Activated naive CD8-positive, alpha-beta T cell treated with anti-CD3 and anti-CD28 coated beads, Interleukin-2, amount 50 U/mL, for 24 hours (primary cell): ENCODE data around the gene CCPG1.
"Not testable (repeated sequence)": the region's sequence is repeated elsewhere in the genome, so short reads cannot be mapped to it uniquely, and the experiment has no call there.

Experiments
- ATAC-seq: fragments of 150-1000 bp; cut with Tn5 transposase; one replicate; pipeline ENCODE4 v1.10.0; 2021
- DNase-seq: peaks from one replicate; pipeline ENCODE4 v3.0.0; 2021
- H3K27ac Mint-ChIP-seq: one replicate; pipeline ENCODE4 v1.8.0; 2021; ENCODE audit warnings: mild to moderate bottlenecking, mixed read lengths
- H3K27me3 Mint-ChIP-seq: one replicate; pipeline ENCODE4 v1.8.0; 2021; ENCODE audit warnings: mixed read lengths
- H3K36me3 Mint-ChIP-seq: one replicate; pipeline ENCODE4 v1.8.0; 2021; ENCODE audit warnings: low read depth, mixed read lengths
- H3K4me1 Mint-ChIP-seq: one replicate; pipeline ENCODE4 v1.8.0; 2021; ENCODE audit warnings: mixed read lengths
- H3K4me3 Mint-ChIP-seq: one replicate; pipeline ENCODE4 v1.8.0; 2021; ENCODE audit warnings: mild to moderate bottlenecking, moderate library complexity, mixed read lengths
- H3K9me3 Mint-ChIP-seq: one replicate; pipeline ENCODE4 v1.8.0; 2021; ENCODE audit warnings: mixed read lengths

The CCPG1 gene, protein sequence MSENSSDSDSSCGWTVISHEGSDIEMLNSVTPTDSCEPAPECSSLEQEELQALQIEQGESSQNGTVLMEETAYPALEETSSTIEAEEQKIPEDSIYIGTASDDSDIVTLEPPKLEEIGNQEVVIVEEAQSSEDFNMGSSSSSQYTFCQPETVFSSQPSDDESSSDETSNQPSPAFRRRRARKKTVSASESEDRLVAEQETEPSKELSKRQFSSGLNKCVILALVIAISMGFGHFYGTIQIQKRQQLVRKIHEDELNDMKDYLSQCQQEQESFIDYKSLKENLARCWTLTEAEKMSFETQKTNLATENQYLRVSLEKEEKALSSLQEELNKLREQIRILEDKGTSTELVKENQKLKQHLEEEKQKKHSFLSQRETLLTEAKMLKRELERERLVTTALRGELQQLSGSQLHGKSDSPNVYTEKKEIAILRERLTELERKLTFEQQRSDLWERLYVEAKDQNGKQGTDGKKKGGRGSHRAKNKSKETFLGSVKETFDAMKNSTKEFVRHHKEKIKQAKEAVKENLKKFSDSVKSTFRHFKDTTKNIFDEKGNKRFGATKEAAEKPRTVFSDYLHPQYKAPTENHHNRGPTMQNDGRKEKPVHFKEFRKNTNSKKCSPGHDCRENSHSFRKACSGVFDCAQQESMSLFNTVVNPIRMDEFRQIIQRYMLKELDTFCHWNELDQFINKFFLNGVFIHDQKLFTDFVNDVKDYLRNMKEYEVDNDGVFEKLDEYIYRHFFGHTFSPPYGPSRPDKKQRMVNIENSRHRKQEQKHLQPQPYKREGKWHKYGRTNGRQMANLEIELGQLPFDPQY

DNA sequence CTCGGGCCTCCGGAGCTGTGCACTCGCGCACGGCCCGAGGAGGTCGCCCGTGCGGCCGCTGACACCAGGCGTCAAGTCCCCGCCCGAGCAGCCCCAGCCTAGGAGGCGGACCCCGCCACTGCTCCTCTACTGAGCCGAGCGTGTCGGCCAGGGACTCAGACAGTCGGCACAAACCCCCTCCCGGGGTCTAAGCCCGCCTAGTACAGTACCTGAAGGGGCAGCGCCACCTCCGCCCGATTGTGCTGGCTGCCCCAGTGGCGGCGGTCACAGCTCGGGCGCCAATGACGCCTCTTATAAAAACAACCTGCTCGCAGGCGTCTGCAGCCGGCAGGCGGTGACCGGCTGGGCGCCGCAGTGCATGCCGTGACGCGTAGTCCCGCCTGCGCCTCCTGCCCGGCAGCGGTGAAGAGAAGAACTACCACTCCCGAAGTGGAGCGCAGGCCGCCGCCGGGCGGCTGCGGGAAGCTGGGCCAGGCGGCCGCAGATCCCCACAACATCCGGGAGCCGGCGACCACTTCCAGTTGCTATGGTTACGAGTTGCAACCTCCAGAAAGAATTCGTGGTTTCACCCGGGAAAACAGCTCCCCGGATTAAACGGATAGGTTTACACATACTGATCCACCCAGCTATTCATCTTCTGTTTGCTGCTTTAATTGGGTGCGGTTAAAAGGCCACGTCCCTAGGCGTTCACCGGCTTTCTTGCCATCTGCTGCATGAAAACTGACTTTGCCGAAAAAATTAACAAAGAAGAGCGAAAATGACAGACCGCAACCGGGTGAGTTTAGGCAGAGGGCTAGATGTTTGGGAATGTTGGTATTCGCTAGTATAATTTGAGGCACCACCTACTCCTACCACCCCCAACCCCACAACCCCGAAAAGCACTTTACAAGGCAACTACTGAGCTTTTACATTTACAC is at the start of gene CCPG1, which contains the start of gene PIERCE2:
Gene CCPG1 (minus strand): TSS at position 348 of the 917 bp plus-strand sequence. CDS start 18,935 bp downstream, outside the sequence.
Gene PIERCE2 (plus strand): TSS at position 484 of the 917 bp plus-strand sequence. CDS start 274 bp downstream, at position 758.
- peak; percentile 96 for ATAC-seq
- peak within 1 kb of the TSS; percentile 88 for H3K27ac Mint-ChIP-seq
- no peaks in the 10 kb centered on the region for H3K27me3 Mint-ChIP-seq
- H3K4me1 Mint-ChIP-seq, result peaks cover 34% of the 10 kb centered on the region
- peak within 1 kb of the TSS; percentile 84 for H3K4me3 Mint-ChIP-seq
- H3K9me3 Mint-ChIP-seq, result no peaks in the 10 kb centered on the region
- DNase-seq, result peak; percentile 88
- H3K36me3 Mint-ChIP-seq, result no peaks in the 10 kb centered on the region

DNA sequence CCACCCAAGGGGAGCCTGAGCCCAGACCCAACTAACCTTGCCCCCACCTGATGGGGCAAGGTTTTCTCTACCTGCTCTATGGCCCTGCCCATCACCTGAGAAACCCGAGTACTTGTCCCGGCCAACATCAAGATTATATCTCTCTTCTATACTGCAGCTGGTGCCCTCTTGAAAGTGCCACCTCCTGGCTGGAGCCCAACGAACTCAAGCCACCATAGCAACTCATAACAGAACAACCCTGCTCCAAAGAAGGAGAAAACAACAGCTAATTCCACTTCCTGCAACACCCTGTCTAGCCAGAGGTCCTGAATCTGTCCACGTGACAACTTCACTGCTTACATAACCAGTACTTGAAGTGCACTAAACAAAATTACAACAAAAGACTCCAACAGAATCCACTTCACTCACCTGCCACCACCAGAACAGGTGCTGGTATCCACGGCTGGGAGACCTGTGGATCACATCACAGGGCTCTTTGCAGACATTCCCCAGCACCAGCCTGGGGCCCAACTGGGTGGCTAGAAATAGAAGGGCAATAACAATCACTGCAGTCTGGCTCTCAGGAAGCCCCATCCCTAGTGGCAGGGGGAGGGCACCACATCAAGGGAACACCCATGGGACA is 49.4 kb upstream of the CCPG1 start:
- peaks cover 12% of the 10 kb centered on the region for H3K9me3 Mint-ChIP-seq
- H3K27ac Mint-ChIP-seq, result no peak overlapping the region
- H3K36me3 Mint-ChIP-seq, result peaks cover 3% of the 10 kb centered on the region
- DNase-seq (no peak), ATAC-seq (no peak)
- peaks cover 2% of the 10 kb centered on the region for H3K27me3 Mint-ChIP-seq
- H3K4me1 Mint-ChIP-seq, result no peaks in the 10 kb centered on the region
- no peak overlapping the region for H3K4me3 Mint-ChIP-seq

DNA sequence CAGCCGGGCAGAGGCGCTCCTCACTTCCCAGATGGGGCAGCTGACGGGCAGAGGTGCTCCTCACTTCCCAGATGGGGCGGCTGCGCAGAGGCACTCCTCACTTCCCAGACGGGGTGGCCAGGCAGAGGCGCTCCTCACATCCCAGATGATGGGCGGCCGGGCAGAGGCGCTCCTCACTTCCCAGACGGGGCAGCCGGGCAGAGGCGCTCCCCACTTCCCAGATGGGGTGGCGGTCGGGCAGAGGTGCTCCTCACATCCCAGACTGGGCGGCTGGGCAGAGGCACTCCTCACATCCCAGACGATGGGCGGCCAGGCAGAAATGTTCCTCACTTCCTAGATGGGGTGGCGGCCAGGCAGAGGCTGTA is 38.9 kb upstream of the CCPG1 start:
- H3K4me1 Mint-ChIP-seq, ATAC-seq, H3K27me3 Mint-ChIP-seq, H3K4me3 Mint-ChIP-seq, DNase-seq, H3K27ac Mint-ChIP-seq, H3K36me3 Mint-ChIP-seq, H3K9me3 Mint-ChIP-seq: not testable (repeated sequence)

DNA sequence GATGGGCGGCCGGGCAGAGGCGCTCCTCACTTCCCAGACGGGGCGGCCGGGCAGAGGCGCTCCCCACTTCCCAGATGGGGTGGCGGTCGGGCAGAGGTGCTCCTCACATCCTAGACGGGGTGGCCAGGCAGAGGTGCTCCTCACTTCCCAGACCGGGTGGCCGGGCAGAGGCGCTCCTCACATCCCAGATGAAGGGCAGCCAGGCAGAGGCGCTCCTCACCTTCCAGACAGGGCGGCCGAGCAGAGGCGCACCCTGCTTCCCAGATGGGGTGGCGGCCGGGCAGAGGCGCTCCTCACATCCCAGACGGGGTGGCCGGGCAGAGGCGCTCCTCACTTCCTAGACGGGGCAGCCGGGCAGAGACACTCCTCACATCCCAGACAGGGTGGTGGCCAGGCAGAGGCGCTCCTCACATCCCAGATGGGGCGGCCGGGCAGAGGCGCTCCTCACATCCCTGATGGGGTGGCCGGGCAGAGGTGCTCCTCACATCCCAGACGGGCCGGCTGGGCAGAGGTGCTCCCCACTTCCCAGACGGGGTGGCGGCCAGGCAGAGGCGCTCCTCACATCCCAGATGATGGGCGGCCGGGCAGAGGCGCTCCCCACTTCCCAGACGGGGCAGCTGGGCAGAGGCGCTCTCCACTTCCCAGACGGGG is 38.3 kb upstream of the CCPG1 start:
- H3K4me3 Mint-ChIP-seq, H3K4me1 Mint-ChIP-seq, DNase-seq, ATAC-seq, H3K27me3 Mint-ChIP-seq, H3K27ac Mint-ChIP-seq, H3K36me3 Mint-ChIP-seq, H3K9me3 Mint-ChIP-seq: not testable (repeated sequence)

DNA sequence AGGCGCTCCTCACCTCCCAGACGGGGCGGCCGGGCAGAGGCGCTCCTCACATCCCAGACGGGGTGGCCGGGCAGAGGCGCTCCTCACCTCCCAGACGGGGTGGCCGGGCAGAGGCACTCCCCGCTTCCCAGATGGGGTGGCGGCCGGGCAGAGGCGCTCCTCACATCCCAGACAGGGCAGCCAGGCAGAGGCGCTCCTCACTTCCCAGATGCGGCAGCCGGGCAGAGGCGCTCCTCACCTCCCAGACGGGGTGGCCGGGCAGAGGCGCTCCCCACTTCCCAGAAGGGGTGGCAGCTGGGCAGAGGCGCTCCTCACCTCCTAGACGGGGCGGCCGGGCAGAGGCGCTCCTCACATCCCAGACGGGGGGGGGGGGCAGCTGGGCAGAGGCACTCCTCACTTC is 37.8 kb upstream of the CCPG1 start:
- H3K27ac Mint-ChIP-seq, H3K4me1 Mint-ChIP-seq, H3K27me3 Mint-ChIP-seq, ATAC-seq, DNase-seq, H3K4me3 Mint-ChIP-seq, H3K36me3 Mint-ChIP-seq, H3K9me3 Mint-ChIP-seq: not testable (repeated sequence)

DNA sequence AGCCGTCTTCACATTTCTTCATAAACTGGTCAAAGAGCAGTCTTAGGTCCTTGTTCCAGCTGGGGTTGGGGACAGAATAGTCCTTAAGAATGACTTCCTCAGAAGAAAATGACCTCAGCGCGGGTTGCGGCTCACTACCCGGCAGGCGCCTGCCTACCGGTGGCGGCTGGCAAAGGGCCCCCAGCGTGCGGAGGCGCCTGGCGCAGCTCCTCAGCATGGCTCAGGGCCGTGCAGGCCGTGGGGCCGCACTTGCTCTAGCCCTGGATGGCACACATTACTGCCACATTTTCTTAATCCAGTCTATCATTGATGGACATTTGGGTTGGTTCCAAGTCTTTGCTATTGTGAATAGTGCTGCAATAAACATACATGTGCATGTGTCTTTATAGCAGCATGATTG is 35.0 kb upstream of the CCPG1 start:
- not testable (repeated sequence) for H3K36me3 Mint-ChIP-seq, ATAC-seq, DNase-seq, H3K4me3 Mint-ChIP-seq, H3K27me3 Mint-ChIP-seq, H3K9me3 Mint-ChIP-seq, H3K27ac Mint-ChIP-seq, H3K4me1 Mint-ChIP-seq

DNA sequence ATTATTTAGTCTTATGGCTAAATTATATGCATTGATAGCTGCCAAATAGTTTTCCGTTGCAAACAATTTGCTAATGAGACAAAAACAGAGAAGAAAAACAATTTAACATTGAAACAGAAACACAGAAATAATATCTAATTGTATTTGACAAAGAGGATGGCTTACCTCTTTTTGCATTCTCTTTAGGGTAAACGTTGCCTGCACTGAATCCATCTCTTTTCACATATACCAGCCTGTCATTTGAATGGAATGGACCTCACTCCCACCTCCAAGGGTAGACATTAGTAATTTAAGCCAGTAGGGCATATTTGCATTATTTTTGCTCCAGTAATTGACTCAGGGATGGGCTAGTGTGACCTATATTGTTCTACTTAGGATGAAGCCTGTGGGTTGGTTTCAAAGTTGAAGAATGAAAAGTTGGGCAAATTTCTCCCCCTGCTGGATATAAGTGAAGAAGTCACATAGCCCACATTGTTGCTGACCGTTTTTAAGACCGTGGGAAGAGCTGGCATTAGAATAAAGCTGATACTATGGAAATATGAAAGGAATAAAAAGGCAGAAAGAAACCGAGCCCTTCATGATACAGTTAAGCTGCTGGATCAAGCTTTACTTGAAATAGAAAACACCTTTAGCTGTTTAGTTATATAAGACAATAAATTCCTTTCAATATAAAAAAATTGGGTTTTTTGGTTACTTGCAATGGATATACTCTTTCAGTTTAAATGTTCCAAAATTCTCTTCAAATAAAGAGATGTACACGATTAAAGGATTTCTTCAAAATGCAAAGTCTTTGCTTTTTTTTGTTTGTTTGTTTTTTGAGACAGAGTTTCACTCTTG is 27.0 kb upstream of the CCPG1 start:
- DNase-seq (no peak), ATAC-seq (no peak)
- Mint-ChIP-seq H3K36me3 (no peaks in the 10 kb centered on the region), H3K9me3 (no peaks in the 10 kb centered on the region), H3K4me1 (peaks cover 1% of the 10 kb centered on the region), H3K4me3 (no peak overlapping the region), H3K27me3 (no peaks in the 10 kb centered on the region), H3K27ac (no peak overlapping the region)

DNA sequence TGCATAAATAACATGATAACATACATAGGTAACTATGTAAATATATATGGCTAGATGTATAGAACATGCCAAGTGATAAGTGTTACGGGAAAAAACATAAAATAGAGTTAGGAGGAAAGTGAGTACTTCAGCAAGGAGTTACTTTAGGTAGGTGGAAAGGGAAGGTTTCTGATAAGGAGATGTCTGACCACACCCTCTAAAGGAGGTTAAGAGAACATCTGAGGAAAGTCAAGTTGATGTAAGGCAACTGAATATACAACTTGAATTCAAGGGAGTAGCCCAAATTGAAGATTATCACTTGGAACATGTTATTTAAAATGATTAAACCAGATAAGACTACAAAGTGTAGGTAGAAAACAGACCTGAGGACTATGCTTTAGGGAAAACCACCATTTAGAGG is 13.9 kb upstream of the CCPG1 start:
- ATAC-seq, result no peak
- Mint-ChIP-seq H3K4me1 (no peaks in the 10 kb centered on the region), H3K27ac (no peak overlapping the region), H3K9me3 (no peaks in the 10 kb centered on the region), H3K36me3 (no peaks in the 10 kb centered on the region), H3K27me3 (no peaks in the 10 kb centered on the region), H3K4me3 (no peak overlapping the region)
- DNase-seq, result no peak

DNA sequence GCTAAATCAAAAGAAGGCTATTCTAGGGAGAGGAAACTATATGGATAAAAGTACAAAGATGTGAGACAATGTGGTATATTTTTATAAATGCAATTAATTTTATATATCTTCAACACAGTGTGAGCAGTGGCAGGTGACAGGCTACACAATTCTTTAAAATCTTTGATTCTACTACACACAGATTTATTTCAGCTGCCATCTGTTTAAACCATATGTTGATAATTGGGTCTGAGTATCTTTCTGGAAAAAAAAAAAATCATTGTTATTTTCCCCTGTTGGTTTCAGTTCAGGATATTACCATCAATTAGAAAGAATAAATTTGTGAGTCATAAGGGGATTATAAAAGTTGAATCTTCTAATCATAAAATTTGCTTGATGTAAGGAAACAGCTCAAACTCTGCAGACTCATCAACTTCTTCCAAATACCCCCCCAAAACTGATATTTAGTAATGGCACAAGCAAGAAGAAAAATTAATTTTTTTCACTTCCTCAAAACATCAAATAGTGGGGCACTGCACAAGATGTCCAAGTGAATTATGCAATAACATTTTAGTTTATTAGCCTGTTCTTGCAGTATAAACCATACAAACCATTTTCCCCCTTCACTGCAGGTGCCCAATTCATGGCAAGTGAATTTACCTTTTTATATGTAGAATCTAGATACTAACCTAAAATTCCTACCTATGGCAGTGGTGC is 12.2 kb upstream of the CCPG1 start:
- H3K27me3 Mint-ChIP-seq, result no peaks in the 10 kb centered on the region
- ATAC-seq, result no peak
- H3K9me3 Mint-ChIP-seq, result no peaks in the 10 kb centered on the region
- H3K27ac Mint-ChIP-seq, result no peak overlapping the region
- no peak overlapping the region for H3K4me3 Mint-ChIP-seq
- no peaks in the 10 kb centered on the region for H3K4me1 Mint-ChIP-seq
- no peaks in the 10 kb centered on the region for H3K36me3 Mint-ChIP-seq
- DNase-seq, result no peak

DNA sequence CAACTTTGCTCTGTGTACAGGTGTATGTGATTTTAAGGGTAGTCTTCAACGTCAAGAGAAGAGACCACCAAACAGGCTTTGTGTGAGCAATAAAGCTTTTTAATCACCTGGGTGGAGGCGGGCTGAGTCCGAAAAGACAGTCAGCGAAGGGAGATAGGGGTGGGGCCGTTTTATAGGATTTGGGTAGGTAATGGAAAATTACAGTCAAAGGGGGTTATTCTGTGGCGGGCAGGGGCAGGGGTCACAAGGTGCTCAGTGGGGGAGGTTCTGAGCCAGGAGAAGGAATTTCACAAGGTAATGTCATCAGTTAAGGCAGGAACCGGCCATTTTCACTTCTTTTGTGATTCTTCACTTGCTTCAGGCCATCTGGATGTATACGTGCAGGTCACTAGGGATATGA is 9.5 kb upstream of the CCPG1 start:
- not testable (repeated sequence) for H3K4me1 Mint-ChIP-seq, H3K4me3 Mint-ChIP-seq, H3K9me3 Mint-ChIP-seq, H3K27ac Mint-ChIP-seq, DNase-seq, ATAC-seq, H3K27me3 Mint-ChIP-seq, H3K36me3 Mint-ChIP-seq

DNA sequence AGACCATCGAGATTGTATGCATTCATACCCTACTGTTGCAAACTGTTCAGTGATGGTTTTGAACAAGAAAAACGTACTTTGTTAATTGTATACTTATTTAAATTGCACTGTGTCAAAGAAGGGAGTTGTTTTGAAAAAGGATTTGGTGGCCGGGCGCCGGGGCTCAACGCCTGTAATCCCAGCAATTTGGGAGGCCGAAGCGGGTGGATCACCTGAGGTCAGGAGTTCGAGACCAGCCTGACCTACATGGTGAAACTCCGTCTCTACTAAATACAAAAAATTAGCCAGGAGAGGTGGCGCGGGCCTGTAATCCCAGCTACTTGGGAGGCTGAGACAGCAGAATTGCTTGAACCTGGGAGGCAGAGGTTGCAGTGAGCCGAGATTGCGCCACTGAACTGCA is 817 bp upstream of the CCPG1 start:
- Mint-ChIP-seq H3K4me1 (peaks cover 27% of the 10 kb centered on the region), H3K4me3 (peak overlapping the region; percentile 84), H3K27ac (peak overlapping the region; percentile 88)
- not testable (repeated sequence) for DNase-seq, H3K27me3 Mint-ChIP-seq, H3K9me3 Mint-ChIP-seq, H3K36me3 Mint-ChIP-seq, ATAC-seq

DNA sequence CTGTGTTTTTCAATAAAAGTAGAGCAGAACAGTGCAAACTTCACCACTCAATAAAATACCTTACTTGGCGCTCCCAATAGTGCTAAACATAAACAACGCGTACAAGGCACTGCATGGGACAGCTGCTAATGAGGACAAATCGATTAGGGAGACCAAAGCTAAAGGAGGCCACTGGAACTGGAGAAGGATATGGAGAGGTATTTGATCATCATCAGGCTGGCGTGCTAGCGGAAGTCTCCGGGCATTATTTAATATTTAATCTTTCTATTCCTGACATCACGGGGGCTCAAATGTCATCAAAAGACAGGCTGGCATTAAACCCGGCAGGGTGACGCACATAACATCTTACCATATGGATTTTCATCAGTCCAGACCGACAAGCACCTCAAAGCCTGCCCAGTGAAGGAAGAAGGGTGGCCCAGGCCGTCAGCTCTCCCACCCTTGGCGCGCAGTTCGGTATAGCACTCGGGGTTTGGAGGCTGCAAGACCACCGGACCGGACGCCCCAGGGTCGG is 604 bp downstream of the CCPG1 start:
- peak overlapping the region; percentile 84 for H3K4me3 Mint-ChIP-seq

More for the DNA sequence above, 604 bp downstream of the CCPG1 start:
- ATAC-seq (no peak), DNase-seq (no peak)
- Mint-ChIP-seq H3K27ac (peak overlapping the region; percentile 75), H3K27me3 (no peaks in the 10 kb centered on the region), H3K4me1 (peaks cover 41% of the 10 kb centered on the region), H3K36me3 (no peaks in the 10 kb centered on the region), H3K9me3 (no peaks in the 10 kb centered on the region)
